HepG2 (cell line): Measurements from ENCODE around the gene ZCCHC8. TPM values are rescaled to one million over a fixed set of nuclear protein-coding genes. Genes with fewer than 3 reads are reported as not detected.
A peak's percentile ranks its signal among the peaks of the same experiment; 100 is the strongest.

Source experiments
- ARID2 ChIP-seq: sonication (generic); formaldehyde crosslinking; IDR thresholded peaks from 2 replicates; pipeline ENCODE4 v1.8.1; 2022; ENCODE audit warnings: mild to moderate bottlenecking, missing genetic modification reagents, borderline replicate concordance
- ATF7 ChIP-seq, 2 experiments: fragments of 450-650 bp in 1 of 2; sonication (generic) in 1 of 2; formaldehyde crosslinking in 1 of 2; IDR thresholded peaks; 2 replicates each; pipeline versions ENCODE4 v1.4.0 to v1.6.1; 2016 to 2020; ENCODE audit warnings: antibody characterized with exemption in 1 of 2, mild to moderate bottlenecking in 1 of 2, missing genetic modification reagents in 1 of 2
- BATF2 ChIP-seq: sonication (generic); formaldehyde crosslinking; IDR thresholded peaks from 2 replicates; pipeline ENCODE4 v1.8.0; 2022; ENCODE audit warnings: mild to moderate bottlenecking, missing genetic modification reagents, moderate library complexity
- CBX5 ChIP-seq: sonication (generic); formaldehyde crosslinking; IDR thresholded peaks from 2 replicates; pipeline ENCODE4 v1.4.0; 2020; ENCODE audit warnings: missing genetic modification reagents, borderline replicate concordance
- ERF ChIP-seq: IDR thresholded peaks from 2 replicates; pipeline ENCODE4 v1.6.1; 2018; ENCODE audit warnings: missing biosample characterization, missing genetic modification reagents
- ETV6 ChIP-seq: sonication (generic); formaldehyde crosslinking; conservative IDR thresholded peaks from 2 replicates; pipeline ENCODE4 v1.4.0; 2020; ENCODE audit warnings: missing genetic modification reagents
- FOXA3 ChIP-seq: IDR thresholded peaks from 2 replicates; pipeline ENCODE4 v1.6.1; 2016; ENCODE audit warnings: missing genetic modification reagents, missing compliant biosample characterization
- GATAD1 ChIP-seq: IDR thresholded peaks from 2 replicates; pipeline ENCODE4 v1.6.1; 2016; ENCODE audit warnings: missing genetic modification reagents, missing compliant biosample characterization
- HOXA7 ChIP-seq: sonication (generic); formaldehyde crosslinking; IDR thresholded peaks from 2 replicates; pipeline ENCODE4 v1.8.1; 2022; ENCODE audit warnings: mild to moderate bottlenecking, missing genetic modification reagents, moderate library complexity
- MED13 ChIP-seq: sonication (generic); formaldehyde crosslinking; IDR thresholded peaks from 2 replicates; pipeline ENCODE4 v1.5.0; 2020; ENCODE audit warnings: missing genetic modification reagents
- MED8 ChIP-seq: sonication (generic); formaldehyde crosslinking; IDR thresholded peaks from 2 replicates; pipeline ENCODE4 v1.8.1; 2023; ENCODE audit warnings: mild to moderate bottlenecking, missing genetic modification reagents; ENCODE audit not compliant: insufficient replicate concordance
- NFKB2 ChIP-seq: sonication (generic); formaldehyde crosslinking; IDR thresholded peaks from 2 replicates; pipeline ENCODE4 v1.4.0; 2020; ENCODE audit warnings: missing genetic modification reagents, borderline replicate concordance
- NRL ChIP-seq: sonication (generic); formaldehyde crosslinking; IDR thresholded peaks from 2 replicates; pipeline ENCODE4 v1.5.0; 2020; ENCODE audit warnings: missing genetic modification reagents, mild to moderate bottlenecking, moderate library complexity, borderline replicate concordance
- PAF1 ChIP-seq: IDR thresholded peaks from 2 replicates; pipeline ENCODE4 v1.6.1; 2016; ENCODE audit warnings: missing genetic modification reagents, missing compliant biosample characterization
- RFX1 ChIP-seq: fragments of 450-650 bp; IDR thresholded peaks from 2 replicates; pipeline ENCODE4 v1.6.1; 2017
- RNF219 ChIP-seq: sonication (generic); formaldehyde crosslinking; IDR thresholded peaks from 2 replicates; pipeline ENCODE4 v1.5.0; 2020; ENCODE audit warnings: mild to moderate bottlenecking, missing genetic modification reagents
- SOX6 ChIP-seq, 2 experiments: fragments of 450-650 bp in 1 of 2; sonication (generic) in 1 of 2; formaldehyde crosslinking in 1 of 2; IDR thresholded peaks; 2 replicates each; pipeline versions ENCODE4 v1.4.0 to v1.6.1; 2017 to 2020; ENCODE audit warnings: antibody characterized with exemption in 1 of 2, mild to moderate bottlenecking in 1 of 2, missing genetic modification reagents in 1 of 2
- TEF ChIP-seq: sonication (generic); formaldehyde crosslinking; IDR thresholded peaks from 2 replicates; pipeline ENCODE4 v1.5.0; 2020; ENCODE audit warnings: missing genetic modification reagents
- THAP11 ChIP-seq: IDR thresholded peaks from 2 replicates; pipeline ENCODE4 v1.6.1; 2016; ENCODE audit warnings: missing biosample characterization, missing genetic modification reagents
- TRIM24 ChIP-seq: sonication (generic); formaldehyde crosslinking; IDR thresholded peaks from 2 replicates; pipeline ENCODE4 v1.8.0; 2022; ENCODE audit warnings: mild to moderate bottlenecking, missing genetic modification reagents
- ZNF232 ChIP-seq: sonication (generic); formaldehyde crosslinking; IDR thresholded peaks from 2 replicates; pipeline ENCODE4 v1.4.0; 2020; ENCODE audit warnings: missing genetic modification reagents, borderline replicate concordance
- ZNF234 ChIP-seq: sonication (generic); formaldehyde crosslinking; conservative IDR thresholded peaks from 2 replicates; pipeline ENCODE4 v1.5.1; 2020; ENCODE audit warnings: mild to moderate bottlenecking, missing genetic modification reagents
- ZNF496 ChIP-seq: sonication (generic); formaldehyde crosslinking; IDR thresholded peaks from 2 replicates; pipeline ENCODE4 v1.8.1; 2023; ENCODE audit warnings: mild to moderate bottlenecking, moderate library complexity, missing genetic modification reagents; ENCODE audit not compliant: insufficient replicate concordance
- ZNF550 ChIP-seq: sonication (generic); formaldehyde crosslinking; IDR thresholded peaks from 2 replicates; pipeline ENCODE4 v1.4.0; 2020; ENCODE audit warnings: mild to moderate bottlenecking, missing genetic modification reagents, borderline replicate concordance
- polyA plus RNA-seq, 8 experiments: library from polyadenylated mRNA; depleted of rRNA in 3 of 8; stranded (reverse) in 7 of 8; unstranded in 1 of 8; fragments of >200 nt; fragmentation: Illumina TruSeq in 4 of 8; extraction: Trizol in 4 of 8; gene quantifications; 2 replicates each; pipeline versions ENCODE4 v1.2.1 to v1.2.3, GENCODE V29; 2011 to 2016; ENCODE audit warnings: low read depth in 4 of 8, missing spikeins in 1 of 8, mixed read lengths in 1 of 8; ENCODE audit not compliant: insufficient read depth in 1 of 8
- total RNA-seq, 5 experiments: library from RNA; depleted of rRNA; stranded (reverse); fragments of >200 nt; fragmentation: Illumina TruSeq; extraction: Trizol; gene quantifications; 2 replicates each; pipeline ENCODE4 v1.2.3, GENCODE V29; 2016; ENCODE audit warnings: low read depth in 1 of 5
- TF ChIP-seq, protein P1 (sequence below): IDR thresholded peaks from 2 replicates; pipeline ENCODE4 v1.6.1; 2016; ENCODE audit warnings: low read depth, control low read depth
- TF ChIP-seq, protein P2 (sequence below): sonication (generic); formaldehyde crosslinking; IDR thresholded peaks from 2 replicates; pipeline ENCODE4 v1.4.0; 2020; ENCODE audit warnings: missing genetic modification reagents

ZCCHC8 gene
- total and polyA plus RNA-seq, 2 of the 13 experiments (the other 11 are each of a cell fraction or from before 2014, with no cell fraction given), result 18.6 to 20.9 TPM

GRCh38 chr12:122489038-122489437, 11.7 kb downstream of the ZCCHC8 start (continued):
- TF ChIP-seq TEF, result no peak
- TF ChIP-seq ZNF550 (CRISPR knock-in tag), result no peak
- TF ChIP-seq MED8 (CRISPR knock-in tag), result no peak
- TF ChIP-seq NRL (CRISPR knock-in tag), result no peak
- no peak; the same call in 1 of the 2 replicates for TF ChIP-seq ARID2
- TF ChIP-seq TRIM24 (CRISPR knock-in tag), result no peak
- no peak for TF ChIP-seq RFX1
- no peak for TF ChIP-seq MED13
- TF ChIP-seq, protein P1, sequence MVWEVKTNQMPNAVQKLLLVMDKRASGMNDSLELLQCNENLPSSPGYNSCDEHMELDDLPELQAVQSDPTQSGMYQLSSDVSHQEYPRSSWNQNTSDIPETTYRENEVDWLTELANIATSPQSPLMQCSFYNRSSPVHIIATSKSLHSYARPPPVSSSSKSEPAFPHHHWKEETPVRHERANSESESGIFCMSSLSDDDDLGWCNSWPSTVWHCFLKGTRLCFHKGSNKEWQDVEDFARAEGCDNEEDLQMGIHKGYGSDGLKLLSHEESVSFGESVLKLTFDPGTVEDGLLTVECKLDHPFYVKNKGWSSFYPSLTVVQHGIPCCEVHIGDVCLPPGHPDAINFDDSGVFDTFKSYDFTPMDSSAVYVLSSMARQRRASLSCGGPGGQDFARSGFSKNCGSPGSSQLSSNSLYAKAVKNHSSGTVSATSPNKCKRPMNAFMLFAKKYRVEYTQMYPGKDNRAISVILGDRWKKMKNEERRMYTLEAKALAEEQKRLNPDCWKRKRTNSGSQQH (CRISPR knock-in tag), result no peak
- no peak for TF ChIP-seq BATF2 (CRISPR knock-in tag)
- peak; percentile 46; the same call in 1 of the 2 replicates for TF ChIP-seq GATAD1 (CRISPR knock-in tag)
- TF ChIP-seq ATF7 (IDR thresholded peaks at IDR 0.05), result no peak
- TF ChIP-seq ATF7 (CRISPR knock-in tag; IDR thresholded peaks at IDR 0.05), result no peak
- no peak for TF ChIP-seq CBX5
- TF ChIP-seq HOXA7 (CRISPR knock-in tag), result no peak
- TF ChIP-seq ZNF496 (CRISPR knock-in tag), result no peak
- peak; percentile 98 for TF ChIP-seq FOXA3
- TF ChIP-seq ETV6 (CRISPR knock-in tag), result no peak
- TF ChIP-seq ZNF232 (CRISPR knock-in tag), result no peak
- TF ChIP-seq PAF1, result no peak
- no peak for TF ChIP-seq SOX6 (IDR thresholded peaks at IDR 0.05)
- TF ChIP-seq SOX6 (CRISPR knock-in tag; IDR thresholded peaks at IDR 0.05), result peak; percentile 94
- TF ChIP-seq ZNF234 (CRISPR knock-in tag), result no peak
- no peak for TF ChIP-seq NFKB2 (CRISPR knock-in tag)
- TF ChIP-seq RNF219 (CRISPR knock-in tag), result peak; percentile 73; the same call in 1 of the 2 replicates
- peak; percentile 87 for TF ChIP-seq THAP11 (CRISPR knock-in tag)
- TF ChIP-seq ERF (CRISPR knock-in tag), result peak; percentile 55; the same call in 1 of the 2 replicates
- TF ChIP-seq, protein P2, sequence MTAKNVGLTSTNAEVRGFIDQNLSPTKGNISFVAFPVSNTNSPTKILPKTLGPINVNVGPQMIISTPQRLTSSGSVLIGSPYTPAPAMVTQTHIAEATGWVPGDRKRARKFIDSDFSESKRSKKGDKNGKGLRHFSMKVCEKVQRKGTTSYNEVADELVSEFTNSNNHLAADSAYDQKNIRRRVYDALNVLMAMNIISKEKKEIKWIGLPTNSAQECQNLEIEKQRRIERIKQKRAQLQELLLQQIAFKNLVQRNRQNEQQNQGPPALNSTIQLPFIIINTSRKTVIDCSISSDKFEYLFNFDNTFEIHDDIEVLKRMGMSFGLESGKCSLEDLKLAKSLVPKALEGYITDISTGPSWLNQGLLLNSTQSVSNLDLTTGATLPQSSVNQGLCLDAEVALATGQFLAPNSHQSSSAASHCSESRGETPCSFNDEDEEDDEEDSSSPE, result peak; percentile 34; the same call in 1 of the 2 replicates
